ENCODE measurements around the gene ADPRHL1.
"Not testable (repeated sequence)": the region's sequence is repeated elsewhere in the genome, so short reads cannot be mapped to it uniquely, and the experiment has no call there.

ADPRHL1 gene

GRCh38 chr13:113399755-113400149 lies 53.5 kb downstream of the ADPRHL1 start:
- no peak for DNase-seq

GRCh38 chr13:113398963-113399754 lies 54.1 kb downstream of the ADPRHL1 start:
- no peak for DNase-seq

DNA sequence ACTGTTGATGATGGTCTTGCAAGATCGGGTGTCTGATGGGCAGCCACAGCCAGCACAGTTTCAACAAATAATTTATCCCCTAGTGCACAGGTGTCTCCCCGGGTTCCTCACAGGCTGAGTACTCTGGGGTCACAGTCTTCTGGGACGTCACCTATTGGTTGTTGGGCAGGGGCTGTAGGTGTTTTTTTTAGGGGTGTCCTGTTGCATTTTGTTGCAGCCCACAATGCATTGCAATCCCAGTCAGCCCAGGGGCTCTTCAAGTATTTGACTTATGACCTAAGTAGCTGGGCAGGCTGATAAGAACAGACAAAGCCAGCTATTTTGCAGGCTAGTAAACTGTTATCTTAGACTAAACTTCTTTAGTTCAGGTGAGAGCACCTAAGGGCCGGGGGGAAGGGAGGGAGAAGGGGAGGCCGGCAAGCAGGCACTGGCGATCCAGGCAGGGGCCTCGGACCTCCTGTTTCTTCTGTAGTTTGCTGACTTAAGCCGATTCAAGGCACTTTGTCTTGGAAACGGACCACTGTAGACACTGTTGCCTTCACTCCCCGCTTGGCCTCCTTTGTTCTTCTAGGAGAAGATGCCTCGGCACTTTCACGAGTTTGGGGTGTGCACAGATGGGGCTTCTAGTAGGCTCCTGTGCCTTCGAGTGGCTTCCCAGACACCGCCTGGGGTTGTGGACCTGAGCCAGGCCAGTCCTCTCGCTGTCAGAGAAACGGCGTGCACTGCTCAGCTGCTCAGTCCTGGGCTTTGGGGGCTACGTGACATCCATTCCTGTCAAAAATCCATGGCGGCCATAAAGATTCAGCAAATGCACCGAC lies 55.5 kb downstream of the ADPRHL1 start:
- DNase-seq: no peak

- DNase-seq: no peak
Measured at GRCh38 chr13:113394339-113394640, 59.0 kb downstream of the ADPRHL1 start.

GRCh38 chr13:113393563-113394338 lies 59.5 kb downstream of the ADPRHL1 start:
- peak; percentile 88 for DNase-seq

DNA sequence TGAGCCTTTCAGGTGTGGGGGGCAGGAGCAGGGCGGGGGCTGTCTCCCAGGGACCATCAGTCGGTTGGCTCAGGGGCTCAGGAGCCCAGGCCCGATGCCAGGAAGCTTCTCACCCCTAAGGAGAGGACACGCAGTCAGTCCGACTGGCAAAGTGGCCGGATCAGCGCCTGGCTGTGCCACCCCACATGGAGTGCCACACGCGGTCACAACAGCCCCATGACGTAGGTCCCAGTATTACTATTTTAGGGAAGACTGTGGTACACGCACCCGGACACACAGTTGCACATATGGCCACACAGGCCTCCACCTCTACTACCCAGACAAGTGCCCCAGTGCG lies 60.1 kb downstream of the ADPRHL1 start:
- no peak for DNase-seq

DNA sequence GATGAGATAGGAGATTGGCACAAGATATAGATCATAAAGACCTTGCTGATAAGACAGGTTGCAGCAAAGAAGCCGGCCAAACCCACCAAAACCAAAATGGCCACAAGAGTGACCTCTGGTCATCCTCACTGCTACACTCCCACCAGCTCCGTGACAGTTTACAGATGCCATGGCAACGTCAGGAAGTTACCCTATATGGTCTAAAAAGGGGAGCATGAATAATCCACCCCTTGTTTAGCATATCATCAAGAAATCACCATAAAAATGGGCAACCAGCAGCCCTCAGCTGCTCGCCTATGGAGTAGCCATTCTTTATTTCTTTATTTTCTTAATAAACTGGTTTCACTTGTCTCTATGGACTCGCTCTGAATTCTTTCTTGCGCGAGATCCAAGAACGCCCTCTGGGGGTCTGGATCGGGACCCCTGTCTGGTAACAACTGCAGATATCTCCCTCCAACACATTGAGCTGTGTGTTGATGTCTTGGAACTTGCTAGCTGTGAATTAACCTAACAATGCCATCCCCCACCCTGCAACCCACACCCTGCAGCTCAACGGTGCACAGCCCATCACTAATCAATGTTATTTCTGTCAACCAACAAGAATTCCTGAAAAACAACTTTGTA lies 62.3 kb downstream of the ADPRHL1 start:
- DNase-seq: no peak

DNA sequence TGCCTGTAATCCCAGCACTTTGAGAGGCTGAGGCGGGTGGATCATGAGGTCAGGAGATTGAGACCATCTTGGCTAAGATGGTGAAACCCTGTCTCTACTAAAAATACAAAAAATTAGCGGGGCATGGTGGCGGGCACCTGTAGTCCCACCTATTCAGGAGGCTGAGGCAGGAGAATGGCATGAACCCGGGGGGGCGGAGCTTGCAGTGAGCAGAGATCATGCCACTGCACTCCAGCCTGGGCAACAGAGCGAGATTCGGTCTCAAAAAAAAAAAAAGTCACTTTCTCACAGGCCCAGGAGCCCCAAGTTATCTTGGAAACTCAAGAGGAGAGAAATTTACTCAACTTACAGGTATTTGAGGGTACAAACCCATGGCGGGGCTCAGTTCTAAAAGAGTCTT lies 63.7 kb downstream of the ADPRHL1 start:
- not testable (repeated sequence) for DNase-seq

DNA sequence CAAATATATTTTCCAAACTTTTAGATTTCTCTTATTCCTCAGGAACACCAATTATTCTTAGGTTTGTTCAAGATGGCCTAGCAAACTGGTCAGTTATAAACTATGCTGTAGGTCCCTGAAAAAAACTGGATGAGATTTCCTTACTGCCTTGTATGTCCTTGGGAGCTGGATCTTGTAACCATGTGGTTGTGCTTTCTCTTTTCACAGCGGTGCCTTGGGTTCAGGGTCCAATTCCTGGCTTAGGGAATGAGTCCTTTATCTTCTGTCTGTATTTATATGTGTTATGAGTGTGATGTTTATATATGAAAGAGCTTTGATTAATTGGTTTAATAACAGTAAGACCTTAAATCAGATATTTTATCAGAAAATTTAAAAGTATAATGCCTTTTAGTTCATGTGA lies 65.9 kb downstream of the ADPRHL1 start:
- DNase-seq: no peak

- no peak for DNase-seq
Measured at GRCh38 chr13:113383089-113383488, 70.2 kb downstream of the ADPRHL1 start.

- DNase-seq: not testable (repeated sequence)
Measured at GRCh38 chr13:113382542-113382941, 70.7 kb downstream of the ADPRHL1 start.

- DNase-seq: no peak
Measured at GRCh38 chr13:113378825-113379224, 74.5 kb downstream of the ADPRHL1 start.

DNA sequence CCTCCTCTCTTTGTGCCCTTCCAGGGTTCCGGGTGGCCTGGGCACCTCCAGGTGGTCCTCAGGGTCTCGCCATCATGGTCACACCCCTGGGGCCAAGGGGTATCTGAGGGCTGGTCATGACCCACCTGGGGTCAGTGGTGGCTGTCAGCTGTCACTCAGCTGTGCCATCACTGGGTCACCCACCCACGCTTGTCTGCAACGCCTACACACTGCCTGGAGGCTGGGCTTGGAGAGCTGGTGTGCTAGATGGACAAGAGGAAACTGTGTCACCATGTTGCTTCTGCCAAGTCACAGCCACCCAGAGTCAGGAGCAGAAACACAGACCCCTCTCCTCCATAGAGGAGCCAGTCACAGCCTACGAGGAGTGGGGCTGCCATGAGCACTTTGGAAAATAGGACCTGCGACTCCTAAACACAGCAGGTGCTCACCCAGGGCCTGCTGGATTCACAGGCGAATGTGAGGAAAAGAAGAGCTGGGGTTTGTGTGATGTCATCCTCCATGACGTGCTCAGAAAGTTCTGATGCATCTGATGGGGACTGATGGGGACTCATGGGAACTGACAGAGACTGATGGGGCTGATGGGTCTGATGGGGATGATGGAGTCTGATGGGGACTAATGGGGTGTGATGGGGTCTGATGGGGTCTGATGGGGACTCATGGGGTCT lies 78.6 kb downstream of the ADPRHL1 start:
- DNase-seq: no peak

- DNase-seq: no peak
Measured at GRCh38 chr13:113373811-113374485, 79.3 kb downstream of the ADPRHL1 start.

DNA sequence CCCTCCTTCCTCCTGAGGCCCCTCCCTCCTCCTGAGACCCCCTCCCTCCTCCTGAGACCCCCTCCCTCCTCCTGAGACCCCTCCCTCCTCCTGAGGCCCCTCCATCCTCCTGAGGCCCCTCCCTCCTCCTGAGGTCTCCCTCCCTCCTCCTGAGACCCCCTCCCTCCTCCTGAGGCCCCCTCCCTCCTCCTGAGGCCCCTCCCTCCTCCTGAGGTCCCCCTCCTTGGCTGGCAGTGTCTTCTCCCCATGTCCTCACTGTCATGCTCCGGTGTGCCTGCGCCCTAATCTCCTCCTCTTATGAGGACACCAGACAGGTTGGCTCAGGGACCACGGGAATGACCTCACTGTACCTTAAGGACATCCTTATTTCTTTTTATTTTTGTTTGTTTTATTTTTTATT lies 81.6 kb downstream of the ADPRHL1 start:
- not testable (repeated sequence) for DNase-seq

DNA sequence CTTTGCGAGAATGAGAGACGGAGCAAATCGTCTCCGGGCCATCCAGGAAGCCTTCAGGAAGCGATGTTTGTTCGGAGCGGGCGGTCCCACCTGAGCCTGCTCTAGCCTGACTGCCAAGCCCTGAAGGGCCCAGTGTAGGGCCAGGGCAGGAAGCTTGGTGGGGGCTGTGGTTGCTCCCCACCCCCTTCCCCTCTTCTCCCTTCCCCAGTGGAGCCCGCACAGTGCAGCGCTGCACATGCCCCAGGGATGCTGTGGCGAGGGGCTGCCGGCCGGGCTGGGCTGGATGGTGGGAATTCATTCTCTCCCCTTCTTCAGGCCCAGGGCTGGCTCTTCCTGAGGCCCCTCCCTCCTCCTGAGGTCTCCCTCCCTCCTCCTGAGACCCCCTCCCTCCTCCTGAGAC lies 82.2 kb downstream of the ADPRHL1 start:
- no peak for DNase-seq

GRCh38 chr13:113369881-113370280 lies 83.4 kb downstream of the ADPRHL1 start:
- no peak for DNase-seq

DNA sequence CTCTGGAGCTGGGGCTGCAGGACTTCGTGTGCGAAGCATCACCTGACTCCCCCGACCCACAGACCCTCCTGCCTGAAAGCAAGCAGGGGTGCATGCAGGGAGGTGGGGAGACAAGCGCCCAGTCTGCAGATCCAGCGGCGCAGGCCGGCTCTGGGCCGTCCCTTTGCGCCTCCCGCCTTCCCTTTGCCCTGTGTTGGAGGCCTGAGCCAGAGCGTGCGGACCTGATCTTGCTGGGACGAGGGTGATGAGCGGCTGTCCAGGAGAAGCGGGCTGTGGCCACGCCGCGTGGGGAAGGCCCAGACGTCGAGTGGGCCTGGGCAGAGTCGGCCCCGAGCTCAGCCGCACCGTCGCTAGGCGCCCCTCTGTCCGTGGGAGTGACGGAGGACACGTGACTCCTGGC lies 84.1 kb downstream of the ADPRHL1 start:
- no peak for DNase-seq

DNA sequence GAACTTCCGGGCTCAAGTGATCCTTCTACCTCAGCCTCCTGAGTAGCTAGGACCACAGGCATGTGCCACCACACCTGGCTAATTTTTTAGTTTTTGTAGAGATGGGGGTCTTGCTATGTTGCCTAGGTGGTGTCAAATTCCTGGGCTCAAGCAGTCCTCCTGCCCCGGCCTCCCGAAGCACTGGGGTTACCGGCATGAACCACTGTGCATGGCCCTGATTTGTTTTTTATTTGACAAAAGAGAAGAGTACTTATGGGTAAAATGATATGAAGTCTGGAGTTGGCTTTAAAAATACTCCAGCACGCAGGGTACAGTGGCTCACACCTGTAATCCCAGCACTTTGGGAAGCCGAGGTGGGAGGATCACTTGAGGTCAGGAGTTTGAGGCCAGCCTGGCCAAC lies 84.9 kb downstream of the ADPRHL1 start:
- not testable (repeated sequence) for DNase-seq

GRCh38 chr13:113367771-113368170 lies 85.5 kb downstream of the ADPRHL1 start:
- no peak for DNase-seq

- DNase-seq: no peak
Measured at GRCh38 chr13:113367020-113367560, 86.2 kb downstream of the ADPRHL1 start.
